NCI-H226 (cell line): Measurements from ENCODE around the gene APPBP2.
"Not testable (repeated sequence)": the region's sequence is repeated elsewhere in the genome, so short reads cannot be mapped to it uniquely, and the experiment has no call there.

Experiments
- DNase-seq: peaks from one replicate; pipeline ENCODE4 v3.0.0-alpha.2; 2015

APPBP2 gene

GRCh38 chr17:60525685-60526514 lies at the start of gene APPBP2:
Gene APPBP2 (minus strand): TSS chr17:60526242. CDS start chr17:60525931, 311 bp downstream.
- peak; percentile 87 for DNase-seq

- peak; percentile 99 for DNase-seq
Observed at GRCh38 chr17:60573236-60574051, 47.4 kb upstream of the APPBP2 start.

- no peak for DNase-seq
Observed at GRCh38 chr17:60565233-60565632, 39.2 kb upstream of the APPBP2 start.

- no peak for DNase-seq
Observed at GRCh38 chr17:60563743-60564142, 37.7 kb upstream of the APPBP2 start.

- no peak for DNase-seq
Observed at GRCh38 chr17:60562421-60562820, 36.4 kb upstream of the APPBP2 start.

- DNase-seq = no peak
Observed at GRCh38 chr17:60560860-60561257, 34.8 kb upstream of the APPBP2 start.

GRCh38 chr17:60559995-60560859 lies 34.2 kb upstream of the APPBP2 start:
- no peak for DNase-seq

- DNase-seq = no peak
Observed at GRCh38 chr17:60559659-60559994, 33.6 kb upstream of the APPBP2 start.

GRCh38 chr17:60557805-60558204 lies 31.8 kb upstream of the APPBP2 start:
- DNase-seq = no peak

- DNase-seq = no peak
Observed at GRCh38 chr17:60555786-60556185, 29.7 kb upstream of the APPBP2 start.

- DNase-seq = peak; percentile 93
Observed at GRCh38 chr17:60554377-60554788, 28.3 kb upstream of the APPBP2 start.

- DNase-seq = not testable (repeated sequence)
Observed at GRCh38 chr17:60552255-60552654, 26.2 kb upstream of the APPBP2 start.

GRCh38 chr17:60548990-60549389 lies 22.9 kb upstream of the APPBP2 start:
- DNase-seq = no peak

GRCh38 chr17:60545465-60546191 lies 19.6 kb upstream of the APPBP2 start:
- DNase-seq = no peak

GRCh38 chr17:60542071-60542470 lies 16.0 kb upstream of the APPBP2 start:
- no peak for DNase-seq

GRCh38 chr17:60540460-60540859 lies 14.4 kb upstream of the APPBP2 start:
- DNase-seq = no peak

GRCh38 chr17:60539807-60540206 lies 13.8 kb upstream of the APPBP2 start:
- no peak for DNase-seq

GRCh38 chr17:60538726-60539125 lies 12.7 kb upstream of the APPBP2 start:
- DNase-seq = peak; percentile 63

- no peak for DNase-seq
Observed at GRCh38 chr17:60535382-60536279, 9.6 kb upstream of the APPBP2 start.

GRCh38 chr17:60534613-60535157 lies 8.6 kb upstream of the APPBP2 start:
- DNase-seq = no peak

- DNase-seq = no peak
Observed at GRCh38 chr17:60534010-60534555, 8.0 kb upstream of the APPBP2 start.
